Metanephros (tissue), 2 donors: ENCODE results near the gene SDHC. TPM values are rescaled to one million over a fixed set of nuclear protein-coding genes. Genes with fewer than 3 reads are reported as not detected.

Experiments used
- small RNA-seq: library from RNA; depleted of rRNA; stranded (forward); fragments of <200 nt; gene quantifications from one replicate; pipeline ENCODE3, GENCODE V24; 2014; ENCODE audit warnings: low replicate concordance
- total RNA-seq: library from RNA; depleted of rRNA; stranded (reverse); fragments of >200 nt; gene quantifications from one replicate; pipeline ENCODE4 v1.2.3, GENCODE V29; 2014

The SDHC gene, protein sequence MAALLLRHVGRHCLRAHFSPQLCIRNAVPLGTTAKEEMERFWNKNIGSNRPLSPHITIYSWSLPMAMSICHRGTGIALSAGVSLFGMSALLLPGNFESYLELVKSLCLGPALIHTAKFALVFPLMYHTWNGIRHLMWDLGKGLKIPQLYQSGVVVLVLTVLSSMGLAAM
- total RNA-seq, result 104 TPM

DNA sequence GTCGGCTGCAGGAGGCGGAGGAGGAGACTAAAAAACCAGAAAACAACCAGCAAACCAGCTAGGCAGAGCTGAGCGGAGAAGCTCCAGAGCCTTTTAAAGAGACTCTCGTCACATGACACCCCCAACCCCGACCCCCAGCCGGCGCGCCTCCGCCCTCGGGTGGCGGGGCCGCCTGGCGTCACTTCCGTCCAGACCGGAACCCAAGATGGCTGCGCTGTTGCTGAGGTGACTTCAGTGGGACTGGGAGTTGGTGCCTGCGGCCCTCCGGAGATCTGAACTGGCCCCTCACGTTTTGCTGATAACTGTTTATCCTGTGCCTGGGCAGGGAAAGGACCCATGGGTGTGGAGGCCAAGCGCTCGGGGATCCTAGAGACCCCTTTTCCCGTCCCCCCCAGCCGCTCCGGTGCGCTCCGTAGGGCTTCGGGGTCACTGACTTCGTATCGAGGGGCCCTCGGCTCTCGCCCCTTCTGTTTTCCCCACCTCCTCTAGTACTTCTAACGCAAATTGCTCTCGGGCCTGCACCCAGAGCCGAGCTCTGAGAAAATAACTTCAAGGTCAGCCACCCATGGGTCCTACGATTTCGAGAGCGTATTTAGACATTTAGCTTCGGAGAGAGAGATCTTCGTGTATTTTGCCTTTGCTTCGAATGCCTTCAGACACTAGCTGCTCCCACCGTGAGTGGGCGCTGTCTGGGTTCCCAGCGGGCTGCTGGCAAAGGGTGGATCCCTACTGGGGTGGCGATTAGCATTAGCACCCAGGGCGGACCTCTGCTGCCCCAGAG lies at the start of gene SDHC:
TSS of gene SDHC (plus strand) at position 181 of the 781 bp plus-strand sequence. CDS start at position 206, 25 bp downstream.

DNA sequence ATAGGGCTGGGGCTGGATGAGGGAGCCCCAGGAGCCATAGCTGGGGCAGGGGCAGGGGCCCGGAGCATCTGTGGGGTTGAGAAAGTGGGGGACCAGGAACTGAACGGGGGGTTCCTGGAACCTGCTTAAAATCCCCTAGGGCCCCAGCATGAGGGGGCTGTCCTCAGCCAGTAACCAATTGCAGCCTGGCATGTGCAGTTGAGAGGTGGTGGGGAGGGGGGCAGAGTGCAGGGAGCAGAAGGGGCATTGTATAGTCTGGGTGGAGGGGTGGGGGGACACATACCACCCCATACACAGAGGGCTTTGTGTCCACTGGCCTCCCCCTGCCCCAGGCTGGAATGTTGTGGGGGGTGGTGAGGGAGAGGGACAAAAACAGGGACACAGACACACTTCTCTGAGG lies 4.3 kb upstream of the SDHC start, which contains the start of gene MPZ:
TSS of gene MPZ (minus strand) at position 101 of the 400 bp plus-strand sequence. CDS start at position 38, 63 bp downstream.

DNA sequence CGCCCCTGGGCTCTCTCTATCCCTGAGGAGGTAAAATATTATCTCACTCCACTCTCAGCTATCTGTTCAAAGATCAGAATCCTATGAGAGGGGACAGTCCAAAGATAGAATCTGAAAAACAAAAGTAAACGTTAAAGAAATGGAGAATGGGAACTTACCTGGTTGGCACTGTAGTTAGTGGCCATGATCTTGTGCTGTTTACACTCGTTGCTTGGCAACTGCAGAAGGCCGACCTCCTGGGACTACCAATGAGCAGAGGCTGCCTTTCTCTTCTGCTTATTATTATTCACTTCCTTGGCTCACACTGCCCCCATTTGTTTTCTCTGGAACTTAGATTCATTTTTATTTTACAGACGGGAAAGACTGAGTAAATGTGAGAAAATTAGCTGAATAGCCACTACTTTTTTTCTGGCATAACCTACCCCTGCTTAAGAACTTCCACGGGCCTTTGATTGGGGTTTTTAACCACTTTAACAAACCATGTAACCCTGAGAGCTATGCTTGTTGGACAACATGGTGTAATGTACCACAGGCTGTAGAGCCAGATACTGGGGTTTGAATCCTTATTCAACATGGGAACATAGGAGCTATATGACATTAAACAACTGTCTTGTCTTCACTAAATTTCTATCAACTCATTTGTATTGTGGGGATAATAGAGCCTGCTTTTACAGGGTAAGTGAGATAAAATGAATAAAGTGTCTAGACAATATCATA lies 53.7 kb downstream of the SDHC start, which contains the start of gene CFAP126:
TSS of gene CFAP126 (minus strand) at position 193 of the 717 bp plus-strand sequence. CDS start at position 185, 8 bp downstream.

Small RNA genes lying within 50 kb of the gene (small RNA-seq; reads per million reads assigned to genes)
- gene AL592295.2 (not detected), gene RNU6-481P (not detected)

Other genes starting within 250 kb of the SDHC start
- gene ARHGAP30, start 244.5 kb upstream of the SDHC start, total RNA-seq, result 5.5 TPM
- gene NECTIN4, start 224.8 kb upstream of the SDHC start, total RNA-seq, result 6.3 TPM
- 10.7 TPM for gene KLHDC9, start 216.0 kb upstream of the SDHC start, total RNA-seq
- gene PFDN2, start 196.3 kb upstream of the SDHC start, total RNA-seq, result 16.2 TPM
- 43.4 TPM for gene NIT1, start 196.3 kb upstream of the SDHC start, total RNA-seq
- gene DEDD, start 181.7 kb upstream of the SDHC start, total RNA-seq, result 22.9 TPM
- 58.5 TPM for gene UFC1, start 160.4 kb upstream of the SDHC start, total RNA-seq
- 27.8 TPM for gene USP21, start 154.9 kb upstream of the SDHC start, total RNA-seq
- 26.1 TPM for gene PPOX, start 148.0 kb upstream of the SDHC start, total RNA-seq
- gene B4GALT3, start 136.9 kb upstream of the SDHC start, total RNA-seq, result 40.8 TPM
- gene ADAMTS4, start 115.3 kb upstream of the SDHC start, total RNA-seq, result 1.3 TPM
- gene NDUFS2, start 112.0 kb upstream of the SDHC start, total RNA-seq, result 161 TPM
- 21.9 TPM for gene FCER1G, start 99.1 kb upstream of the SDHC start, total RNA-seq
- 0.70 TPM for gene APOA2, start 90.8 kb upstream of the SDHC start, total RNA-seq
- 13.1 TPM for gene TOMM40L, start 88.3 kb upstream of the SDHC start, total RNA-seq
- gene NR1I3, start 76.2 kb upstream of the SDHC start, total RNA-seq, result 0.23 TPM
- 1.3 TPM for gene PCP4L1, start 55.6 kb upstream of the SDHC start, total RNA-seq
- 8.2 TPM for gene MPZ, start 4.4 kb upstream of the SDHC start, total RNA-seq
- gene CFAP126, start 53.5 kb downstream of the SDHC start, total RNA-seq, result 0.82 TPM
- gene FCGR2A, start 191.1 kb downstream of the SDHC start, total RNA-seq, result 35.2 TPM
- 26.2 TPM for gene HSPA6, start 210.2 kb downstream of the SDHC start, total RNA-seq
- 10.7 TPM for gene FCGR3A, start 235.4 kb downstream of the SDHC start, total RNA-seq